SH-SY5Y (cell line): ENCODE results near the gene S100A4.

ENCODE experiments used
- GATA2 ChIP-seq: IDR thresholded peaks from 2 replicates; pipeline ENCODE4 v1.6.1; 2011; ENCODE audit warnings: mild to moderate bottlenecking, low read depth, low read length
- GATA3 ChIP-seq: IDR thresholded peaks from 2 replicates; pipeline ENCODE4 v1.6.1; 2011; ENCODE audit warnings: low read depth, mild to moderate bottlenecking, low read length, moderate library complexity

DNA sequence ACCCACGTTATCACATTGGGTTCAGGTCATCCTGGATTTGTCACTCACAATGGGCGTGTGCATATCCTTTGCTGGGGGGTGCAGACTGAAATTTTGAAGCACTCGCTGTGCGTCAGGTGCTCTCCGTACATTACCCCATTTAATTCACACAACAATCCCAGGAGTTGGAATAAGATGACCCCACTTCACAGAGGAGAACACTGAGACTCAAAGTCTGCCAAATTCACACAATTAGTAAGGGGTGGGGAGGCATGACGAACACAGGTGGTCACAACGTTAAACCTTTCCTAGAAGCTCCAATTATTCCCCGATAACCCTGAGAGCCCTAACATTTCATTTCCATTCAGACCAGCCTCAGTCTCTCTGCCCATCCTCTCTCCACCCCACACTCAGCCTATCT lies 23.9 kb upstream of the S100A4 start:
- TF ChIP-seq GATA2 (no peak), GATA3 (no peak)
